ENCODE results near the gene RASSF7. TPM values are rescaled to one million over a fixed set of nuclear protein-coding genes. Genes with fewer than 3 reads are reported as not detected.

The RASSF7 gene
- total RNA-seq, 4 donors from 2014 or later = 99.7 to 174 (median 139) TPM

DNA sequence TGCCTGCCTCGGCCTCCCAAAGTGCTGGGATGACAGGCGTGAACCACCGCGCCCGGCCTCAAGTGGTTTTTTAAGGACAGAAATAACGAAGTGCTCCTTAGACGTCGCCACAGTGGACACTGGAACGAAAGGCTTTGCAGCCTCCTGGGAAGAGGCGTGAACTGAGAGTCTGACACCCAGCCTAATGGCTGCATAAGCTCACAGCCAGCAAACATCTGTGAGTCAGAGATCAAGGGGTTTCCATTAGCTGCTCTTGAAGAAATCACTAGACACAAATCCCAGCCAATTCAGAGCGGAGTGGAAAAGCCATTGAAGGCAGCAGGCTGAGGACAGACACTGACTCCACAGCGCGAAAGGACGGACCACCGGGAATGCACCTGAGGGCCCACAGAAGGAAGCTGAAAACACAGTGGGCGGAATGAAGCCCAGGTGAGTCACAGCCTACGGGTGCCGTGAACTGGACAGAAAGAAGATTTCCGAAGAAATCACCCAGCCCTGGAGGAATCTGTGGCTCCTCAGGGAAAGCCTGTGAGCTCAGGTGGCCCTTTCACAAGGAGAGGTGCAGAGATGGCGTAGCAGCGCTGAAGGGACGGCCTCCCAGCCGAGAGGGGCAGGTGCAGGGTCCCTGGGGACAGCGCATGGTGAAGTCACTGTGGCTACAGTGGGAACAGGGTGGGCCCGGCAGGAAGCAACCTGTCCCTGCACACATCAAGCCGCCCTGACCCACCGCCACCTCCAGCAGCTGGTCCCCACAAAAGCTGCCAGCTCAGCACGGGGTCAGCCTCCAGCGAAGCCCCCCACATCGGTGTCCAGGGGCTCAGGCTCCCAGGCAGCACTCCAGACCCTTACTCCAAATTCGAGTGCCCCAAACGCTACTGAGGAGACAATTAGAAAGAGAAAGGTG lies 11.8 kb upstream of the RASSF7 start:
- DNase-seq (ENCODE audit: low spot score in 2 of 2) = no peak
- TF ChIP-seq CTCF (IDR thresholded peaks at IDR 0.05) (no peak), POLR2A (IDR thresholded peaks at IDR 0.05) (no peak)
- no peak overlapping the region for H3K4me3 ChIP-seq (ENCODE audit: low read depth, poor library complexity, severe bottlenecking)
- intact Hi-C loops (cut with DNase I; ENCODE audit: low total_unique reads) = no loop called here
- 81 to 90% methylated on average over 28 to 31 of the region's 32 CpGs for WGBS, 2 donors

- 91 to 94% methylated on average over 14 to 24 of the region's 25 CpGs for WGBS, 2 donors
- no peak for TF ChIP-seq POLR2A (IDR thresholded peaks at IDR 0.05)
- no peak for TF ChIP-seq CTCF (IDR thresholded peaks at IDR 0.05)
These were observed 10.6 kb upstream of the RASSF7 start for GRCh38 chr11:550021-550745.

GRCh38 chr11:550746-551085 lies 10.1 kb upstream of the RASSF7 start:
- WGBS, 2 donors = 80% methylated on average over 4 of the region's 5 CpGs; no CpG with 5 or more reads in 1 of the 2 donors
- no peak overlapping the region for H3K4me3 ChIP-seq (ENCODE audit: low read depth, poor library complexity, severe bottlenecking)
- TF ChIP-seq POLR2A (IDR thresholded peaks at IDR 0.05) (no peak), CTCF (IDR thresholded peaks at IDR 0.05) (no peak)
- DNase-seq (ENCODE audit: low spot score in 2 of 2) = no peak
- intact Hi-C loops (cut with DNase I; ENCODE audit: low total_unique reads) = no loop called here

More at GRCh38 chr11:550021-550745, 10.6 kb upstream of the RASSF7 start:
- no peak for DNase-seq (ENCODE audit: low spot score in 2 of 2)
- intact Hi-C loops (cut with DNase I; ENCODE audit: low total_unique reads) = no loop called here
- no peak overlapping the region for H3K4me3 ChIP-seq (ENCODE audit: low read depth, poor library complexity, severe bottlenecking)

DNA sequence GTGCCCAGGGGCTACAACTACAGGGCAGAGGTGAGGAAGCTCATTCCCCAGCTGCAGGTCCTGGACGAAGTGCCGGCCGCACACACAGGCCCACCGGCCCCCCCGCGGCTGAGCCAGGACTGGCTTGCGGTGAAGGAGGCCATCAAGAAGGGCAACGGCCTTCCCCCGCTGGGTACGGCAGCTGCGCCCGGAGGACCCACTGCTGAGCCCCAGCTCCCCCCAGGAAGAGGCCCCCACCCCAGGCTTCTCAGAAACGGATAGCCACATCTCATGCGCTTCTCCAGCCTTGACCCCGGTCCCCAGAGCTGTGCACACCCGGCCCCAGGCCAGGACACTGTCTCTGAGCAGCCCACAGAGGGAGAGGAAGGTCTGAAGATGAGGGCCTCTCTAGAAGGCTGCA lies 9.6 kb upstream of the RASSF7 start:
- WGBS, 2 donors = 83 to 86% methylated on average over 10 to 14 of the region's 16 CpGs
- TF ChIP-seq CTCF (IDR thresholded peaks at IDR 0.05) = no peak
- no peak for TF ChIP-seq POLR2A (IDR thresholded peaks at IDR 0.05)
- intact Hi-C loops (cut with DNase I; ENCODE audit: low total_unique reads) = no loop called here
- DNase-seq (ENCODE audit: low spot score in 2 of 2) = no peak
- no peak overlapping the region for H3K4me3 ChIP-seq (ENCODE audit: low read depth, poor library complexity, severe bottlenecking)

DNA sequence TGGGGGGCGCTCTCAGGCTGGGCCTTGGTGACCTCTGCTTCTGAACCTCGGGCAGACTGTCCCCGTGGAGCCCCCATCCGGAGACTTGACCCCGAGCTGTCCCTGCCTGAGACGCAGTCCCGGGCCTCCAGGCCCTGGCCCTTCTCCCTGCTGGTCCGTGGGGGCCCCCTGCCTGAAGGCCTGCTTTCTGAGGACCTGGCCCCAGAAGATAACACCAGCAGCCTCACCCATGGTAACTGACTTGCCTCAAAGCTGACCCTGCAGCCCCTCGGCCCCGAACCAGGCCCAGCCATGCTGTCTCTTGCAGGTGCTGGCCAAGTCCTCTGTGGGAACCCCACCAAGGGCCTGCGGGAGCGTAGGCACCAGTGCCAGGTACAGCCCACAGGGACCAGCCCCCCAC lies 9.2 kb upstream of the RASSF7 start:
- intact Hi-C loops (cut with DNase I; ENCODE audit: low total_unique reads) = no loop called here
- TF ChIP-seq CTCF (IDR thresholded peaks at IDR 0.05) = no peak
- no peak for TF ChIP-seq POLR2A (IDR thresholded peaks at IDR 0.05)
- DNase-seq (ENCODE audit: low spot score in 2 of 2) = no peak

More for the DNA sequence above, 9.2 kb upstream of the RASSF7 start:
- WGBS, 2 donors = 88 to 92% methylated on average over 5 to 11 of the region's 12 CpGs
- H3K4me3 ChIP-seq (ENCODE audit: low read depth, poor library complexity, severe bottlenecking) = no peak overlapping the region

Data from lower leg skin (tissue), 4 donors.